GM12801 (cell line): Measurements from ENCODE around the gene NIN.

Experiments used
- CTCF ChIP-seq: IDR thresholded peaks from one replicate; pipeline ENCODE4 v1.5.1; 2011; ENCODE audit warnings: control low read depth; ENCODE audit not compliant: insufficient read length; ENCODE audit errors: extremely low read depth

NIN gene

GRCh38 chr14:50676814-50677516, 154.0 kb downstream of the NIN start:
- no peak for TF ChIP-seq CTCF

- TF ChIP-seq CTCF = no peak
Measured at GRCh38 chr14:50675597-50675996, 155.4 kb downstream of the NIN start.

GRCh38 chr14:50670866-50671256, 160.1 kb downstream of the NIN start:
- no peak for TF ChIP-seq CTCF

- no peak for TF ChIP-seq CTCF
Measured at GRCh38 chr14:50670196-50670865, 160.6 kb downstream of the NIN start.
